Measurements from ENCODE around the gene SLC4A1AP. TPM values are rescaled to one million over a fixed set of nuclear protein-coding genes. Genes with fewer than 3 reads are reported as not detected.

SLC4A1AP gene
- total and polyA plus RNA-seq, 2 of the 13 experiments (the other 11 are each of a cell fraction or from before 2014, with no cell fraction given) = 15.3 to 44.6 TPM

DNA sequence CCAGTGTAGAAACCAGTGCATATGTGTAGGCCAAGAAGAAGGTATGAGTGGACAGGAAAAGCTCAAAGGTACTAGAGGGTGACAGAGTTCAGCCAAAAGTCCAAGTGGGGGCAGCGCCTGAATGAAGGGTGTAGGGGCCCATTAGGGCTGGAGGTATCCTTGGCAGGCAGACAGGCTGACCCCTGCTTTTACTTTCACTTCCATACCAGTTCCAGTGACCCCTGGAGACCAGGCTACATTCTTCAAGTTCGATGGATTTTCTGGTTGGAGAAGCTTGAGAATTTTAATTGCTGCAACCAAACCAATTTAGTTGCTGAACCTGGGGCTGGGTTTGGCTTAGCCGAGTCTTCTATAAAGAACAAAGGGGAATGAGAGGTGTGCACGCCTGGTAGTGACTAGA is 65.5 kb downstream of the SLC4A1AP start:
- H3K79me2 ChIP-seq (ENCODE audit: insufficient read depth, low read length) = no peaks in the 10 kb centered on the region
- H3K27me3 ChIP-seq (ENCODE audit: control insufficient read depth in 1 of 2, insufficient read depth in 2 of 2, low read length in 2 of 2) = no peaks in the 10 kb centered on the region
- DNase-seq (ENCODE audit: low spot score) = no peak
- CTCF ChIA-PET (ENCODE audit: low intra/inter-chr PET ratio, low total read pairs) = no interaction called here
- H3K4me3 ChIP-seq (replicated peaks in 1 of 3; ENCODE audit: insufficient read depth in 1 of 3, low read depth in 2 of 3, low read length in 3 of 3) = peak overlapping the region; percentile 17 to 29 (median 19); a peak in 4 of 6 replicates
- peak overlapping the region; percentile 42 for H3K9ac ChIP-seq (ENCODE audit: insufficient read depth, low read depth, low read length)
- peaks cover 53% of the 10 kb centered on the region for H3K4me1 ChIP-seq (ENCODE audit: insufficient read depth, low read length)
- no peak overlapping the region for H3K27ac ChIP-seq (ENCODE audit: extremely low read length, insufficient read depth, low read length)
- H3K4me2 ChIP-seq (ENCODE audit: low read depth, low read length) = peak overlapping the region; percentile 66
- H3K36me3 ChIP-seq (replicated peaks in 1 of 2; ENCODE audit: control insufficient read depth in 1 of 2, insufficient read depth in 2 of 2, low read length in 2 of 2) = no peaks in the 10 kb centered on the region
- H2AFZ ChIP-seq (ENCODE audit: low read length) = peak overlapping the region; percentile 62
- no peaks in the 10 kb centered on the region for H4K20me1 ChIP-seq (ENCODE audit: insufficient read depth, low read length)
- no peaks in the 10 kb centered on the region for H3K9me3 ChIP-seq (ENCODE audit: low read length)
- no peak for FAIRE-seq
- peak; percentile 59 for ATAC-seq
- 18% methylated on average over 4 of the region's 4 CpGs for WGBS (ENCODE audit: low lambda C conversion rate)
- no TSS peak for BruUV-seq (replicated peaks)
- POLR2A ChIA-PET = interaction anchor here (1.2 to 9.9 kb wide), 7 partner anchors 8 to 667 kb away, joined by 3 to 248 read pairs (median 5); partner anchors contain the start of genes BABAM2 and RBKS
- in situ Hi-C loops (cut with HindIII; ENCODE audit: extremely low pct_ligation_motif_present, low pct_unique_long_range_greater_than_20kb) = no loop called here
- intact Hi-C loops (cut with micrococcal nuclease; ENCODE audit: unreplicated experiment) = loop anchor here (10.0 kb wide), 1 partner anchor 166 kb away; the partner anchor contains the start of genes BABAM2 and RBKS
- TF ChIP-seq RERE (CRISPR knock-in tag; IDR thresholded peaks at IDR 0.05; ENCODE audit: low read depth) (no peak), NCOR1 (IDR thresholded peaks at IDR 0.05; ENCODE audit: borderline replicate concordance, low read length) (peak; percentile 54; the same call in 1 of the 2 replicates), LCORL (IDR thresholded peaks at IDR 0.05) (no peak), LCORL (CRISPR knock-in tag; IDR thresholded peaks at IDR 0.05) (peak; percentile 63; the same call in 1 of the 2 replicates), ZNF513 (CRISPR knock-in tag; conservative IDR thresholded peaks at IDR 0.05) (no peak), ZNF598 (CRISPR knock-in tag; IDR thresholded peaks at IDR 0.05; ENCODE audit: borderline replicate concordance) (0 out of 2 replicates have a peak, but pooled peaks have one; percentile 20), GATAD2A (CRISPR knock-in tag; IDR thresholded peaks at IDR 0.05) (0 out of 2 replicates have a peak, but pooled peaks have one; percentile 13), SOX6 (IDR thresholded peaks at IDR 0.05) (no peak), SOX6 (CRISPR knock-in tag; IDR thresholded peaks at IDR 0.05) (no peak), PLRG1 (conservative IDR thresholded peaks at IDR 0.05) (no peak), PATZ1 (CRISPR knock-in tag; IDR thresholded peaks at IDR 0.05) (peak; percentile 42; the same call in 1 of the 2 replicates), HNF4G (IDR thresholded peaks at IDR 0.05; ENCODE audit: borderline replicate concordance, low read depth, low read length) (peak; percentile 72), HNF4G (CRISPR knock-in tag; IDR thresholded peaks at IDR 0.05; ENCODE audit: borderline replicate concordance, low read depth) (no peak), RARA (CRISPR knock-in tag; IDR thresholded peaks at IDR 0.05) (peak; percentile 44; the same call in 1 of the 2 replicates), NCOA5 (CRISPR knock-in tag; IDR thresholded peaks at IDR 0.05) (no peak)

All from HepG2 (cell line).